GM18511 (cell line): ENCODE measurements around the gene GALNTL6.
"Not testable (repeated sequence)": the region's sequence is repeated elsewhere in the genome, so short reads cannot be mapped to it uniquely, and the experiment has no call there.

ENCODE experiments used
- ATAC-seq: cut with Tn5 transposase; IDR thresholded peaks from one replicate; pipeline ENCODE4 v1.9.1; 2021; ENCODE audit warnings: mild to moderate bottlenecking, moderate library complexity; ENCODE audit not compliant: unreplicated experiment

Gene GALNTL6

DNA sequence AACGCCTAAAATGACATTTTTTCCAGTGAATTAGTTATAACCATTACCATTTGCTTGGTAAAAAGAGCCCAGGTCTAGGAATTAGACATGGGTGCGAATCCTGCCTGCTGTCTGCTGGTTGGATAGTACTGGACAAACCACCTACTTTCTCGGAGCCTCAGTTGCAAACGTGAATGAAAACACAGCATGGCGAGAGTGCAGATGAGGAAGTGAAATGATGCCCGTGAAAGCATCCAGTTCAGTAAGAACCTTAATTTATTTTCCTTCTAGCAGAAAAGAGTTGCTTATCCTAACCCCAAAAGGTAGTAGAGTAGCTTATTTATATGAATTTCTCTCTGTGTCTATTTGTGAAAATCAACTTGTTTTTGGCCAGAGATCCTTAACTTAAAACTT lies 1184.0 kb downstream of the GALNTL6 start:
- no peak for ATAC-seq

GRCh38 chr4:172997856-172998255 lies 1184.7 kb downstream of the GALNTL6 start:
- no peak for ATAC-seq

DNA sequence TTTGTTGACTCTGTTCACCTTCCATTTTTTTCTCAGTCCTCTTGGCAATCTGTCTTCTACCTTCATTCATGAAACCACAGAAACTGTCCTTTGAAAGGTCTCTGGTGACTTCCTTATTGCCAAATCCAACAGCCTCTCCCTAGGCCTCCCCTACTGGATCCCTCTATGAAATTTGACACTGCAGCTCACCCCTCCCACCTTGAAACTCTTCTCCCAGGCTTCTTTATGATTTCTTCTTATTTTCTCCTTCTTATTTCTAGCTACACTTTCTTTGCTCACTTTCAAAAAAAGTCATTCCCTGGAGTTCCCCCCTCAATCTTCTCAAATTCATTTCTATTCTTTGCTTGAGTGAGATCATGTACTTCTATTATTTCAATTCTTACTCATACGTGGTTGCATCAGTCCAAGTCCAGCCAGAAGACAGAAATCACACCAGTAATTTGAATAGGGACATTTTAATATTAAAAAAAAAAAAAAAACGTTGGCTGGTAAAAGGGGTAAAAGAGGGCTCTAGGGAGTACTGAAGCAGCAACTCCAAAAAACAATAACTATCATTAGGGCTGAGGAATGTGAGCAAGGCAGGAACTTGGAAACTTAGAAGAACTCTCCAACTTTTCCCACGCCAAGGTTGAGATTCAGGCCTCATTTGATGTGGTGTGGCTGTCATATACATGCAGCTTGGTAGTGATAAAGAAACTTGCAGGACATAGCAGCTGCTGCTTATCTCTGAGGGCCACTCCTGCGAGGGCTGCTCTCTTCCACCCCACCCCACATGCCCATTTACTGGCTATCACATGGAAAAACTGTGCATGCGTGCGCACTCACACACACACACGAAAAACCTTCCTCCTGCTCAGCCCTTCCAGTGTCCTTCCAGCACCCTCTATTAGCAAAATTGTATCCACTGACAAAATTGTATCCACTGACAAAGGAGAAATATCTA lies 1185.6 kb downstream of the GALNTL6 start:
- ATAC-seq, result no peak

GRCh38 chr4:173001571-173001970 lies 1188.4 kb downstream of the GALNTL6 start:
- ATAC-seq, result no peak

DNA sequence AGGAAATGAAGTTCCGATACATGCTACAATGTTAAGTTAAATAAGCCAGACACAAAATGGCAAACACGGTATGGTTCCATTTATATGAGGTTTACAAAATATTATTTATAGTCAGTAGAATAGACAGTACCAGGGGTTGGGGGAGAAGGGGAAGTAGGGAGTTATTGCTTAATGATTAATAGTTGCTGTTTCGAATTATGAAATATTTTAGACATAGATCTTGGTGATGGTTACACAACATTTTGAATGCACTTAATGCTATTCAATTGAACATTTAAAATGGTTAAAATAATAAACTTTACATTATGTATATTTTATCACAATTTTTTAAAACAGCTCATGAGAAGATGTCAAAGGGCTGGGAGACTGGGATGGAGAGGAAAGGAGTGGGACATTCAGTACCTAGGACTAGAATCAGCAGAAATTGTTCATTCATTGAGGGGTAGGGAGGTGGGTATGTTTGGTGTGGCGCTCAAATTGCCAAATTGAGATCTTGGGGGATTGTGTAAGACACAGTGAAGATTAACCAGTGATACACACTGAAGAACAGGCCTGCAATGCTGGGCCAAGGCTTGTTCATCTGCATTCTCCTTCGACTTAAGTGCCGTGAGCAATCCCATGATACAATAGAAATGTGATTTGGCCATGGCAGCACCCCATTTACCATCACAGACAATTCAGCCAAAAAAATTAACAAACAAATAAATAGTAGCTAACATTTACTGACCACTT lies 1189.8 kb downstream of the GALNTL6 start:
- ATAC-seq, result no peak

GRCh38 chr4:173005912-173006633 lies 1192.9 kb downstream of the GALNTL6 start:
- ATAC-seq, result no peak

DNA sequence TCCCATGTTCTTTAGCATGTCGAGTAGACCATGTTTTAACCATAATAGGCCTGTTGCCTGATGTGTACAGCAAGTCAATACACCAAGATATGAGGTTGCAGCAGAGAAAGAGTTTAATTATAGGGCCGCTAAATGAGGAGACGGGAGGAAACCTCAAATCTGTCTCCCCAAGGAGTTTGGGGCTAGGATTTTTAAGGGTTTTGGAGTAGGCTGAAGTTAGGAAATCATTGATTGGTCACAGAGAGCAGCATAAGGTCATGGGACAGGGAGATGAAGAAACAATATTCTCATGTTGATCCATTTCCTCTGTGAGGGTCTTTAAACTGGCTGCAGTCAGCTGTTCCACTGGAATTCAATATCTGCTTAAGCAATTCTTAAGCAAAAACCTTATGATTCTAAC lies 1195.2 kb downstream of the GALNTL6 start:
- no peak for ATAC-seq

DNA sequence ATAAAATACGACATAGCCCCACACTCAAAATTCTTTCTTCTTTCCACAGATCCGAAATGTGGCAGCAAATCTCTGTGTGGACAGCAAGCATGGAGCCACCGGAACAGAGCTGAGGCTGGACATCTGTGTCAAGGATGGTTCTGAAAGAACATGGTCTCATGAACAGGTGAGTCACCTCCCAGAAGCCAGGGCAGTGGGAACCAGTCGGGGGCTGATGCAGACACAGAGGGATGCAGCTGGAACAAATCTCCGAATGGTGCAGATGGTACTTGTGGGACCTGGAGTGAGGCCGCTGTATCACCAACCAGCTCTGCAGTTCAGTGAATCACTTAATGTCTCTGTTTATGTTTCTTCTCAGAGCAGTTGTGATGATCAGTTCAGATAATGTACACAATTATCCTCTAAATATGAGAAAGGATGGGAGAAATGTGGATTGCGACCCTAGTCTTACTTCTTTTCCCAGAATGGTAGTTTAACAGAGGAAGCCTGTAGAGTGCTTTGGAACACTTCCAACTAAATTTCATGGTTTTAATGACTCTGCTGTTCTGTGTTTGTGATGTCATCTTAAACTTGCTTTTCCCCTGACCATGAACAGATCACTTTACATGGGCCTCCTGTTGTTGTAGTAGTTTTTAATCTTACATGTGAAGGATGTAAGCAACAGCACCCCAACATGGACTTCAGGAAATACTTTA lies 1196.1 kb downstream of the GALNTL6 start:
- no peak for ATAC-seq

GRCh38 chr4:173012608-173013007 lies 1199.4 kb downstream of the GALNTL6 start:
- ATAC-seq, result no peak

- ATAC-seq, result peak; percentile 66
These were observed 1200.2 kb downstream of the GALNTL6 start for GRCh38 chr4:173013232-173013930.

- ATAC-seq, result no peak
These were observed 1200.9 kb downstream of the GALNTL6 start for GRCh38 chr4:173014113-173014558.

GRCh38 chr4:173014836-173015235 lies 1201.6 kb downstream of the GALNTL6 start:
- ATAC-seq, result no peak

DNA sequence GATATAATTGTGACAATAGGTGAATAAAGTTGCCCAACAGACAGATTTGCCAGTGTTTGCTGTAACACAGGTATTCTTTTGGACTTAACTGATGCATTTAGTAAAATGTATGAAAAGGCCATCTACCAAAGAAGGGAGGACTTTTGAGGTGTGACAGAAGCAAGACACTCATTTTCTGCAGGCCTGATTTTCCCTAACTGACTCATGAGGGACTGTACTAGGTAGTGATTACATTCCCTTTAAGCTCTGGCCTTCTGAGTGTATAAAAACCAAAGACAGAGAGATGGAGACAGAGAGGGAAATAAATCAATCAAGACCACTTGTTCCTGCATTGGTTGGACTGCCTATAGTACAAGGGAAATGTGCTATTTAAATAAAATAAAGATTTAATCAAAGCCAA lies 1204.6 kb downstream of the GALNTL6 start:
- ATAC-seq, result no peak

DNA sequence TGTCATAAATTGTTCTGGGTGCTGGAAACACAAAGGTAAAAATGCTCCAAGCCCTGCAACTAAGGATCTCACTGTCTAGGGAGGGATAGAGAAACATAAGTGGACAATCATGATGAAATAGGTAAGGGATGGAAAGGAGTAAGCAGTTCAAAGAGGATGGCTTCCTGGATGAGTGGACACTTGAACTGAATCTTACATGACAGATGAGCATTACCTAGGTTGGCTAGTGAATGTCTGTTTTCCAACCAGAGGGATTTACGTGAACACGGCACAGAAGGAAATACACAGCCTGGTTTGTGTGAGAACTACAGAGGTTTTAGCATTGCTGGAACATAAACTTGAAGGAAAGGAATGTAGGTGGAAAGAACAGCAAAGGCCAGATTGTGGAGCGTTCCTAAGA lies 1205.2 kb downstream of the GALNTL6 start:
- no peak for ATAC-seq

DNA sequence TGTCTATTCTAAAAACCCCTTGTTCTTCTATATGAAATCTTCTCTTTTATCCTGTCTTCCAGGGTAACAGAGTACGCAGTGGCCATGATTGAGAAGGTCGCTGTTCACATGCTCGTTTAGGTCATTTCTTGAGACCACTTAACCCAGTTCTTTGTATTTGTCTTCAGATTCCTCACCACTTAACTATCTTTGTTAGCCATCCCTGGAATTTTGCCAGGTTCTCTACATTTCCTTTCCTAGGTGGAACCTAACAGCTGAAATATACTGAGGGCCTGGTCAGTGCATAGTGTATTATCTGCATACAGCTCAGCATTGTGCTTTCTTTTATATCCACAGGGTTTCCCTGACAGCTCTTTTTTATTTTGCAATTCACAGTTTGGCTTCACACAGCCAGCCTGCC lies 1206.5 kb downstream of the GALNTL6 start:
- ATAC-seq, result no peak

DNA sequence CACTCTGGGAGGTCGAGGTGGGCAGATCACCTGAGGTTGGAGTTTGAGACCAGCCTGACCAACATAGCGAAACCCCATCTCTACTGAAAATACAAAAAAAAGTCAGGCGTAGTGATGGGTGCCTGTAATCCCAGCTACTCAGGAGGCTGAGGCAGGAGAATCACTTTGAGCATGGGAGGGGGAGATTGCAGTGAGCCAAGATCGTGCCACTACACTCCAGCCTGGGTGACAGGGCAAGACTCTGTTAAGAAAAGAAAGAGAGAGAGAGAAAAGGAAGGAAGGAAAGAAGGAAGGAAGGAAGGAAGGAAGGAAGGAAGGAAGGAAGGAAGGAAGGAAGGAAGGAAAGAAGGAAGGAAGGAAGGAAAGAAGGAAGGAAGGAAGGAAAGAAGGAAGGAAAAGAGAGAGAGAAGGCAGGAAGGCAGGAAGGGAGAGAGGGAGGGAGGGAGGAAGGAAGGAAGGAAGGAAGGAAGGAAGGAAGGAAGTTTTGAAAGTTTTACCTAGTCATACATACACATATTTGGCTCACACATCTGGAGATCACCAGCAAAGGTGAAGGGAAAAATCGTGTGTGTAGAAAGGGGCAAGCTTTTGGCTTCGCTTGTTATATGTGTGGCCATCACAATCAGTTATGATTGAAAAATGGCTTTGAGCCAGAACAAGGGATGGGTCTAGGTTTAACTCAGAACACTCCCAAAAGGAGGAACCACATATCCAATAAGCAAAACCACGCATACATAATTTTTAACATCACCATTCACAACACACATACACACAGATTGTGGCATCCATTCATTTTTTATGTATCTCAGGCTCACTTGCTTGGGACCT lies 1208.8 kb downstream of the GALNTL6 start:
- not testable (repeated sequence) for ATAC-seq

DNA sequence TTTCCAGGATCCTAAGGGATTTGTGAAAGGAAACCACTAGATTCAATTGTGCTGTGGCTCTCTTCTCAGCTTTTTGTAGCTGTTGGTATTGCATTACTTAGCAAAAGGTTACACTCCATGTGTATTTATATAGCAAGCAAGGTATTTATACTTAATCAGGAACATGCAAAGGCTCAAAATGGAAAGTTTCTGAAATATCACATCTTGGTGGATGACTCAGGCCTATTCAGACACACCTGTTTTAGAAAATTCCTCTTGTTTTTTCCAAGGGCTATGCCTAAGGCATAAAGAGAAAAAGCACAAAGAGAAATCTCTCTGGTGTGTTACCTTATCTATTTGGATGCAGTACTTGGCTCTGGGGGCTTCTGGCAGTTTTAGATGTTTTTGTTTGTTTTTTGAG lies 1211.0 kb downstream of the GALNTL6 start:
- no peak for ATAC-seq

DNA sequence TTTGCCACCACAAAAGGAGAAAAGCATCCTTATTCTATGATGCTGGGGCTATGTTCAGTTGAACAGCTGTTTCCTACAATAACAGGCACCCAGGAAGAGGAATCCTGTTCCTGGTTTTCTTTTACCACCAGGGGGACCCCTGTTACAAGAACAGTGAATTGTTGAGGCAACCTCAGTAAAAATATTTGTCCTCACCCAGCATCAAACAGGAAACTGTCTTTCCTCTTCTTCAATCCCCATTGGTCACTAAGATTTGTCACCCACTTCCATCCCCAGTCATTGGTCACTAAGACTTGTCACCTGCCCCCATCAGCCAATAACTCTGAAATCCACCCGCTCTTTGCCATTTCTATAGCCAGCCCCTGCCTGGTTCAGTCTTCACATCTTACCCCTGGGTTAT lies 1211.9 kb downstream of the GALNTL6 start:
- ATAC-seq, result peak; percentile 85

DNA sequence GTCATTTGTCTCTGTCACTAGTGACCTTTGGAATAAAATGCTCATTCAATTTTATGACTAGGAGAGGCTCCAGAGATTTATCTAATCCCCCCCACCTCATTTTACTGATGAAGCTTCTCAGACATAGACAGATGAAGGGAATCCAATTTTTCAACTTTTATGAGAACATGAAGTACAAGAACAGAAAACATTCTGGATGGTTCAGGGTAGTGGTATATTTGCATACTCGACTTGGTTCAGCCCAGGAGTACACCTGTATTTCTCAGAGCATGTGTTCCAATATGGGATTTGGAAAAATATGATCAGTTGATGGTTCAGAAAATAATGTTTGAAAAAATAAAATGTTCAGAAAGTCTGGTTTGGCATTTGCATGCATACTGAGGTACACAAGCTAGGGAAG lies 1224.0 kb downstream of the GALNTL6 start:
- no peak for ATAC-seq
